Mucosa of stomach (tissue), 1 donor: ENCODE measurements around the gene SLC3A2.
"Not testable (repeated sequence)": the region's sequence is repeated elsewhere in the genome, so short reads cannot be mapped to it uniquely, and the experiment has no call there.

Source experiments
- H3K27me3 ChIP-seq: one replicate; pipeline ENCODE4 v1.7.0; 2013; ENCODE audit warnings: mild to moderate bottlenecking, low read length; ENCODE audit not compliant: control insufficient read depth, insufficient read depth
- H3K36me3 ChIP-seq: one replicate; pipeline ENCODE4 v1.7.0; 2013; ENCODE audit warnings: low read length; ENCODE audit not compliant: control insufficient read depth, insufficient read depth
- H3K4me1 ChIP-seq: one replicate; pipeline ENCODE4 v1.7.0; 2013; ENCODE audit warnings: mild to moderate bottlenecking, low read length; ENCODE audit not compliant: control insufficient read depth, insufficient read depth
- H3K4me3 ChIP-seq: one replicate; pipeline ENCODE4 v1.7.0; 2013; ENCODE audit warnings: low read length
- H3K9ac ChIP-seq: one replicate; pipeline ENCODE4 v1.7.0; 2013; ENCODE audit warnings: mild to moderate bottlenecking, low read length, moderate library complexity
- H3K9me3 ChIP-seq: one replicate; pipeline ENCODE4 v1.7.0; 2013; ENCODE audit warnings: mild to moderate bottlenecking, low read length, moderate library complexity; ENCODE audit not compliant: control insufficient read depth
- donor health status: Pancreatic carcinoma.

SLC3A2 gene

DNA sequence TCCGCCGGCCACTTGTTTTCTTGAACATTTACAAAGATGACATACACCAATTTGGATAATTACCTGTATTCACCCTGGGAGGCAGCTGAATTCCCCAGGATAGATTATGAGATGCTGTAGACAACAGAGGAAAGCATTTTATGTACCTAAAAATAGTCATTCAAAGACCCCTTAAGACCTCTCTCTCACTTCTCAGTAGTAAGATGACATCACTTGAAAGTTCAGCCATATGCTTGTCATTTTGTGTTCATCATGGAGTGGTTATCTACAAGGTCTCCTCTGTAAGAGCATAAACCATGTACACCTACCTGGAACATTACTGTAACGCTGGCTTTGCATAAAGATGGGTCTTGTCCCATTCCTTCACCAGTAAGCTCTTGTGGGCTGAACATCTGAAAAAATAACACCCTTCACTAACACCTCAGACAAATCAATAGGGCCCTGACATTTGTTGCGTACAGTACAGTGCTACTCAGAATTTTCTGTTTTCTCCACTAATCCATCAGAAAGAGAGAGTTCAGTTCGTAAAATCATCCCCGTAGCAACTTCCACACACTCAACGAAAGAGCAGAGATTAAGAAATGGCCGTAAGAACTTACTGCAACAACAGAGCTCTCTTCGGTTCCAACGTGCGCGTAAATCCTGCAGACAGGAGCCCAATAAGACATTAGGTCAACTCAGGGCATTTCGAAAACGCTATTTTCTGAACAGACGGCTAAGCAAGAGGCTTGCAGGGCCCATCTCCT lies 25.7 kb upstream of the SLC3A2 start:
- Histone ChIP-seq H3K36me3 (no peaks in the 10 kb centered on the region), H3K4me1 (peaks cover 20% of the 10 kb centered on the region), H3K27me3 (no peaks in the 10 kb centered on the region), H3K9ac (peak overlapping the region; percentile 72), H3K9me3 (no peaks in the 10 kb centered on the region), H3K4me3 (peak overlapping the region; percentile 81)

DNA sequence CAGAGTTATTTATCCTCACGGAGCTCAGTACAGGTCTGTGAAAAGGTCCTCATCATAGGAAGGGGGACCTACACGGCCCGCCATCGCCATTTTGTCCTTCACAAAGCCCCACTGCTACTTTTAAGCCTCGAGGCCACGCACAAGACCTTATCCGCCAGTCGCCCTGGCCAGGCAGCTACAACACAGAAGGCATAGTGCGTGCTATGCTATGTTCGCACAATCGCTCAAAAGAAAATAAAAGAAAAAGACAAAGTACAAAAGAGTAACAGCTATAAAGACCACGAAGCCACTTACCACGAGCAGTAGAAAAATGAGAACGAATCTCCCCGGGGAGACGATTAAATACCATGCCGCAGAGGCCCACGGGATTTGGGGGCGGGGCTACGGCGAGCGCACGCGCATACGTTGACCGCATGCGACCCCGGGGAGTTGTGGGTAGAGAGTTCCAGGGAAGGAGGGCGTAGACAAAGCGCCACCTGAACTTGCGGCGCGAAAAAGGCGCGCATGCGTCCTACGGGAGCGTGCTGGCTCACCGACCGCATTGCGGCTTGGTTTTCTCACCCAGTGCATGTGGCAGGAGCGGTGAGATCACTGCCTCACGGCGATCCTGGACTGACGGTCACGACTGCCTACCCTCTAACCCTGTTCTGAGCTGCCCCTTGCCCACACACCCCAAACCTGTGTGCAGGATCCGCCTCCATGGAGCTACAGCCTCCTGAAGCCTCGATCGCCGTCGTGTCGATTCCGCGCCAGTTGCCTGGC lies 24.9 kb upstream of the SLC3A2 start:
- Histone ChIP-seq H3K4me3 (peak overlapping the region; percentile 81), H3K9ac (peak overlapping the region; percentile 72), H3K27me3 (no peaks in the 10 kb centered on the region), H3K36me3 (no peaks in the 10 kb centered on the region), H3K9me3 (no peaks in the 10 kb centered on the region), H3K4me1 (peaks cover 20% of the 10 kb centered on the region)

DNA sequence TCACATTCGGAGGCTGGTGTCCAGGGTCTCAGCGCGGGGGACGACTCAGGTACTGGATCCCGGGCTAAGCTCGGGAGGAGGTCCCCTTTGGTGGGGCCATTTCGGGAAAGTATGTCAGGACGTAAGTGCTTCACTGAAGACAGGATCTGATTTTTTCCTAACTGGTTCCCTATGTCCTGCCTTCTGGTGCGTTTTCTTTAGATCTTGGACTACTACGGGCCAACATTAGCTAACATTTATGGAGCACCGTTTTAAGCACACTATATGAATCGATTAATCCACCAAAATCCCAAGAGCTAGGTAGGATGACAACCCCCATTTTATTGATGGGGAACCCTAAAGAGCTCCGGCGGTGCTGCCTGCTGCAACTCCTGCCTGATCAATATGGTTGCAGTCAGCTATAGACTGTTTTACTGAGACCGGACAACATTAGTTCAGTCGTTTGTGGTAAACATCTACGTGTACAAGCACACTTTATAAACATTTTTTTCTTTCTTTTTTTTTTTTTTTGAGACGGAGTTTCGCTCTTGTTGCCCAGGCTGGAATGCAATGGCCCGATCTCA lies 24.3 kb upstream of the SLC3A2 start:
- Histone ChIP-seq H3K9me3 (no peaks in the 10 kb centered on the region), H3K27me3 (no peaks in the 10 kb centered on the region), H3K9ac (peak overlapping the region; percentile 64), H3K36me3 (no peaks in the 10 kb centered on the region), H3K4me1 (peaks cover 20% of the 10 kb centered on the region), H3K4me3 (peak overlapping the region; percentile 81)

DNA sequence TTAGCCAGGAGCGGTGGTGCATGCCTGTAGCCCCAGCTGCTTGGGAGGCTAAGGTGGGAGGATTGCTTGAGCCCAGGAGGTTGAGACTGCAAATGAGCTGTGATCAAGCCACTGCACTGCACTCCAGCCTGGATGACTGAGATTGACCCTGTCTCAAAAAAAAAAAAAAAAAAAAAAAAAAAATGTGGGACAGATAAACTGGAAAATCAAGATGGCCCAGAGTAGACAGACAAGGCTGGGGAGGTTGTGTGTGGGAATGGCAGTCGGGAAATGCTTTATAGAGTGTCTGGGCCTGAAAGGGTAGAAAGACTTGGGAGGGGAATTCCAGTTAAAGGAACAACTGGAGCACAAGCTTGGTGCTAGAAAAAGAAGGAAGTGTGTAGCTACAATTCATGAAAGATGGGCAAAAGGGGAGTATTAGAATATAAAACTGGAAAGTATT lies 23.1 kb upstream of the SLC3A2 start:
- no peak overlapping the region for H3K9ac ChIP-seq
- no peak overlapping the region for H3K4me3 ChIP-seq
- H3K4me1 ChIP-seq = peaks cover 20% of the 10 kb centered on the region
- H3K27me3 ChIP-seq = no peaks in the 10 kb centered on the region
- H3K9me3 ChIP-seq = no peaks in the 10 kb centered on the region
- H3K36me3 ChIP-seq = no peaks in the 10 kb centered on the region

DNA sequence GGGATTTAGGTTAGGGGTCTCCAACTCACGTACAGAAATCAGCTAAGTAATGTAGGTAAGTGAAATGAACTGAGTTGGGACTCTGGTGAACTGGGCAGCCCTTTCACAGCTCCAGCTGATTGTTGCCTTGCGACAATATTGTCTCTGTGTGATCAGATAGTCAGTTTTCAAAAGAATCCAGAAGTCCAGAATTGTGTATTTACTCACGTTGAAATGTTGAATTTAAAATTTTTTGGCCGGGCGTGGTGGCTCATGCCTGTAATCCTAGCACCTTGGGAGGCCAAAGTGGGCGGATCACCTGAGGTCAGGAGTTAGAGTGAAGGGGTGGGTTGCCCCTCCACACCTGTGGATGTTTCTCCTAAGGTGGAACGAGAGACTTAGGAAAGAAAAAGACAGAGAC lies 22.5 kb upstream of the SLC3A2 start:
- Histone ChIP-seq H3K4me3 (no peak overlapping the region), H3K27me3 (no peaks in the 10 kb centered on the region), H3K4me1 (peaks cover 20% of the 10 kb centered on the region), H3K9me3 (no peaks in the 10 kb centered on the region), H3K9ac (no peak overlapping the region), H3K36me3 (no peaks in the 10 kb centered on the region)

DNA sequence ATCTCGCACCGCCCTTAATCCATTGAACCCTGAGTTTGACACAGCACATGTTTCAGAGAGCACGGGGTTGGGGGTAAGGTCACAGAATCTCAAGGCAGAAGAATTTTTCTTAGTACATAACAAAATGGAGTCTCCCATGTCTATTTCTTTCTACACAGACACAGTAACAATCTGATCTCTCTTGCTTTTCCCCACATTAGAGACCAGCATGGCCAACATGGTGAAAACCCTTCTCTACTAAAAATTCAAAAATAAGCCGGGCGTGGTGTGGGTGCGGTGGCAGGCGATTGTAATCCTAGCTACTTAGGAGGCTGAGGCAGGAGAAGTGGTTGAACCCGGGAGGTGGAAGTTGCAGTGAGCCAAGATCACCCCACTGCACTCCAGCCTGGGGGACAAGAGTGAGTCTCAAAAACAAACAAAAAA lies 21.4 kb upstream of the SLC3A2 start:
- H3K27me3 ChIP-seq, H3K9me3 ChIP-seq, H3K4me3 ChIP-seq, H3K9ac ChIP-seq, H3K36me3 ChIP-seq: not testable (repeated sequence)
- H3K4me1 ChIP-seq = peaks cover 11% of the 10 kb centered on the region

DNA sequence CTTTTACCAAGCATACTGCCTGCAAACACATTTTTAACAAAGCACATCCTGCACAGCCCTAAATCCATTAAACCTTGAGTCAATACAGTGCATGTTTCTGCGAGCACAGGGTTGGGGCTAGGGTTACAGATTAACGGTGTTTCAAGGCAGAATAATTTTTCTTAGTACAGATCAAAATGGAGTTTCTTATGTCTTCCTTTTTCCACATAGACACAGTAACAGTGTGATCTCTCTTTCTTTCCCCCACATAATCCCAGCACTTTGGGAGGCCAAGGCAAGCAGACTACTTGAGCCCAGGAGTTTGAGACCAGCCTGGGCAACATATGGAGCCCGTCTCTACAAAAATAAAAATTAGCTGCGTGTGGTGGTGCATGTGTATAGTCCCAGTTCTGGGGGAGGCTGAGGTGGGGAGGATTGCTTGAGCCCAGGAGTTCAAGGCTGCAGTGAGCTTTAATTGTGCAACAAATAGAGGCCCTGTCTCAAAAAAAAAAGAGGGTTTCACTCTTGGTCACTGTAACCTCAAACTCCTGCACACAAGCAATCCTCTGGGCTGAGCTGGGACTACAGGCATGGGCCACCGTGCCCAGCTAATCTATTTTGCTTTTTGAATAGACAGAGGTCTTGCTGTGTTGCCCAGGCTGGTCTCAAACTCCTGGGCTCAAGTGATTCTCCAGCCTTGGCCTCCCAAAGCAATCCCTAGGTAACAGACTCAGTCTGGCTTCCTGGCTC lies 19.7 kb upstream of the SLC3A2 start:
- Histone ChIP-seq H3K27me3 (no peaks in the 10 kb centered on the region), H3K4me3 (no peak overlapping the region), H3K4me1 (peaks cover 5% of the 10 kb centered on the region), H3K9me3 (no peaks in the 10 kb centered on the region), H3K9ac (no peak overlapping the region), H3K36me3 (no peaks in the 10 kb centered on the region)

DNA sequence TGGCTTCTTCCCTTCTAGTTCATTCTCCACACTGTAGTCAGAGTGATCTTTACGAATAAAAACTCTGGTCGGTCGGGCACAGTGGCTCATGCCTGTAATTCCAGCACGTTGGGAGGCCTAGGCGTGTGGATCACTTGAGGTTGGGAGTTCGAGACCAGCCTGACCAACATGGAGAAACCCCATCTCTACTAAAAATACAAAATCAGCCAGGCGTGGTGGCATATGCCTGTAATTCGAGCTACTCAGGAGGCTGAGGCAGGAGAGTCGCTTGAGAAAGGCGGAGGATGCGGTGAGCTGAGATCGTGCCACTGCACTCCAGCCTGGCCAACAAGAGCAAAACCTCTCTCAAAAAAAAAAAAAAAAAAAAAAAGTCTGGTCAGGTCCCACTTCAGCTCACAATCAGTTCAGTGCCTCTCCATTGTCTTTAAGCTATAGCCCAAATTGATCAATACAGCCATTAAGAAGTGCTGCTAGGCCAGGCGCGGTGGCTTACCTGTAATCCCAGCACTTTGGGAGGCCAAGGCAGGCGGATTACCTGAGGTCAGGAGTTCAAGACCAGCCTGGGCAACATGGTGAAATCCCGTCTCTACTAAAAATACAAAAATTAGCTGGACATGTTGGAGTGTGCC lies 19.0 kb upstream of the SLC3A2 start:
- not testable (repeated sequence) for H3K36me3 ChIP-seq, H3K9ac ChIP-seq, H3K4me1 ChIP-seq, H3K4me3 ChIP-seq, H3K9me3 ChIP-seq, H3K27me3 ChIP-seq

DNA sequence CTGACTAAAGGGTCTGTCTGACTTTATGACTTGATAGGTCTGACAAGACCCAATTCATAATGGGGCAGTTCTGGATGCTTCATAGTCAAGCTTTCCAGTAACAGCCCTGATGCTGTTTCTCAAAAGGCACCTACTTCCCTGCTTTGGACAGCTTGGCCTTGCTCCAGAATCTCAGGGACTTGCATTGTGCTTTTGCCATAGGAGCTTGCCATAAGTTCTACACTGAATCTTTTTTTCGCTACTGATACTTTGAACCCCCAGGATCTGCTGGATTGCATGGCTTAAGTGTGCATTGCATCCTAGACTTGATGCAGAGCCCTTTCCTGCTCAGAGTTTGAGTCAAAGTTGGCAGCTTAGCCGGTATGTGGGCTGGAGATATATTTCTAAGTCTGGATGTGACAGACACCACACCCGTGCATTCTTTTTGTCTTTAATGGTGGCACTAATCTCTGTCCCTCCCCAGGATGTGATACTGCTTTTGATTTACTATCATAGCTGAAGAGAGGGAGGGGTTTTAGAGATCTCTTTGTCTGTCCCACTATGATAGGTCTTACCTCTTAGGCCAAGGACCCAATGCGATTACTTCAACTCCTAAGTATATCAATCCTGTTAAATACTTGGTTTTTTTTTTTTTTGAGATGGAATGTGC lies 16.9 kb upstream of the SLC3A2 start:
- H3K4me1 ChIP-seq = no peaks in the 10 kb centered on the region
- no peaks in the 10 kb centered on the region for H3K36me3 ChIP-seq
- no peaks in the 10 kb centered on the region for H3K27me3 ChIP-seq
- no peaks in the 10 kb centered on the region for H3K9me3 ChIP-seq
- H3K9ac ChIP-seq = no peak overlapping the region
- no peak overlapping the region for H3K4me3 ChIP-seq

DNA sequence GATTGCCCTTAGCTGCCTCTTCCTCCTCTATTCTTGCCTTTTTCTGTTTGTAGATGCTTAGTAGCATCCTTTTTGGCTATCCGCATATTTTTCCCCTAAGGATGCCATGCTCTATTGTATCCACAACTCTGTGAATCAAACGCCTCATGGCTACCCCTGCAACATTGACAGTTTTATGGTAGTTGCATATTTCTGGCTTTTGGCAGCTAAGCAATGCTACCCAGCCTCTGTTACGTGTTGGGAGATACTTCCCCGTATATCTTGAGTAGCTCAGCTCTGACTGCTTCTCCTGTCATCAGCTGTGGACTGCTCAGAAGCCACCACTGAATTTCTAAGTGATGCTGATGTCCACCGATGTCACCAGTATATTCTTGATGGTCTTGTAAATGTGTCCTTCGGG lies 15.1 kb upstream of the SLC3A2 start:
- H3K9ac ChIP-seq = no peak overlapping the region
- H3K36me3 ChIP-seq = no peaks in the 10 kb centered on the region
- no peak overlapping the region for H3K4me3 ChIP-seq
- H3K4me1 ChIP-seq = no peaks in the 10 kb centered on the region
- no peaks in the 10 kb centered on the region for H3K9me3 ChIP-seq
- H3K27me3 ChIP-seq = no peaks in the 10 kb centered on the region

DNA sequence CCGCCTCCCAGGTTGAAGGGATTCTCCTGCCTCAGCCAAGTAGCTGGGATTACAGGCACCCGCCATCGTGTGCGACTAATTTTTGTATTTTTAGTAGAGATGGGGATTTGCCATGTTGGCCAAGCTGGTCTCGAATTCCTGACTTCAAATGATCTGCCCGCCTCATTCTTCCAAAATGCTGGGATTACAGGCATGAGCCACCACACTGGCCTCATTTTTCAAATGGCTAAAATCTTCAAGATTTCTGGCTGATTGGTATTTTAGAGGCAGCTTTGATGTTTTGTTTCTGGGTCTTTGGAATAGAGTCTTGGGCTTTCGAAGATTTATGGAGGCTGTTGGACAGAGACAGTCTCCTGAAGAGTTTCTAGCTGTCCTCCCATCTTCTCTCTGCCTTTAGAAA lies 5.8 kb upstream of the SLC3A2 start:
- Histone ChIP-seq H3K4me1 (peaks cover 6% of the 10 kb centered on the region), H3K27me3 (no peaks in the 10 kb centered on the region), H3K9ac (no peak overlapping the region), H3K4me3 (no peak overlapping the region), H3K9me3 (no peaks in the 10 kb centered on the region), H3K36me3 (no peaks in the 10 kb centered on the region)
